HepG2 (cell line): ENCODE measurements around the gene XPOT. TPM values are rescaled to one million over a fixed set of nuclear protein-coding genes. Genes with fewer than 3 reads are reported as not detected.

ENCODE experiments used
- BRD4 ChIP-seq: sonication (generic); formaldehyde crosslinking; IDR thresholded peaks from 2 replicates; pipeline ENCODE4 v1.4.0; 2020; ENCODE audit warnings: missing genetic modification reagents
- CHD2 ChIP-seq: IDR thresholded peaks from 2 replicates; pipeline ENCODE4 v1.6.1; 2011; ENCODE audit warnings: low read depth, low read length, improper control_type of control experiment
- DZIP1 ChIP-seq: sonication (generic); formaldehyde crosslinking; IDR thresholded peaks from 2 replicates; pipeline ENCODE4 v1.5.0; 2020; ENCODE audit warnings: mild to moderate bottlenecking, missing genetic modification reagents
- E2F5 ChIP-seq: sonication (generic); formaldehyde crosslinking; conservative IDR thresholded peaks from 2 replicates; pipeline ENCODE4 v1.4.0; 2020; ENCODE audit warnings: missing genetic modification reagents
- ETV5 ChIP-seq: IDR thresholded peaks from 2 replicates; pipeline ENCODE4 v1.6.1; 2018; ENCODE audit warnings: missing biosample characterization, missing genetic modification reagents, inconsistent platforms, borderline replicate concordance
- GATAD1 ChIP-seq: IDR thresholded peaks from 2 replicates; pipeline ENCODE4 v1.6.1; 2016; ENCODE audit warnings: missing genetic modification reagents, missing compliant biosample characterization
- HNF1B ChIP-seq: sonication (generic); formaldehyde crosslinking; IDR thresholded peaks from 2 replicates; pipeline ENCODE4 v1.5.1; 2020; ENCODE audit warnings: mild to moderate bottlenecking, moderate library complexity, missing genetic modification reagents
- KAT8 ChIP-seq: IDR thresholded peaks from 2 replicates; pipeline ENCODE4 v1.6.1; 2016; ENCODE audit warnings: missing genetic modification reagents, missing compliant biosample characterization
- MED8 ChIP-seq: sonication (generic); formaldehyde crosslinking; IDR thresholded peaks from 2 replicates; pipeline ENCODE4 v1.8.1; 2023; ENCODE audit warnings: mild to moderate bottlenecking, missing genetic modification reagents; ENCODE audit not compliant: insufficient replicate concordance
- MXI1 ChIP-seq: IDR thresholded peaks from 3 replicates; pipeline ENCODE4 v1.6.1; 2012; ENCODE audit warnings: low read depth, low read length, inconsistent platforms, borderline replicate concordance
- PITX1 ChIP-seq: sonication (generic); formaldehyde crosslinking; IDR thresholded peaks from 2 replicates; pipeline ENCODE4 v1.5.1; 2020; ENCODE audit warnings: mild to moderate bottlenecking, missing genetic modification reagents
- SAP130 ChIP-seq: IDR thresholded peaks from 2 replicates; pipeline ENCODE4 v1.6.1; 2016; ENCODE audit warnings: low read depth
- SP4 ChIP-seq: sonication (generic); formaldehyde crosslinking; IDR thresholded peaks from 2 replicates; pipeline ENCODE4 v1.8.1; 2023; ENCODE audit warnings: mild to moderate bottlenecking, missing genetic modification reagents
- TAF15 ChIP-seq: fragments of 200-400 bp; formaldehyde crosslinking; IDR thresholded peaks from one replicate; pipeline ENCODE4 v1.6.1; 2018; ENCODE audit warnings: mild to moderate bottlenecking, low read depth, low read length; ENCODE audit not compliant: poor library complexity, severe bottlenecking
- ZFY ChIP-seq: sonication (generic); formaldehyde crosslinking; IDR thresholded peaks from 2 replicates; pipeline ENCODE4 v1.4.0; 2020; ENCODE audit warnings: missing genetic modification reagents
- ZNF20 ChIP-seq: sonication (generic); formaldehyde crosslinking; IDR thresholded peaks from 2 replicates; pipeline ENCODE4 v1.4.0; 2020; ENCODE audit warnings: mild to moderate bottlenecking, moderate library complexity, missing genetic modification reagents
- ZNF34 ChIP-seq: sonication (generic); formaldehyde crosslinking; IDR thresholded peaks from 2 replicates; pipeline ENCODE4 v1.4.0; 2020; ENCODE audit warnings: mild to moderate bottlenecking, missing genetic modification reagents, borderline replicate concordance
- polyA plus RNA-seq, 8 experiments: library from polyadenylated mRNA; depleted of rRNA in 3 of 8; stranded (reverse) in 7 of 8; unstranded in 1 of 8; fragments of >200 nt; fragmentation: Illumina TruSeq in 4 of 8; extraction: Trizol in 4 of 8; gene quantifications; 2 replicates each; pipeline versions ENCODE4 v1.2.1 to v1.2.3, GENCODE V29; 2011 to 2016; ENCODE audit warnings: low read depth in 4 of 8, missing spikeins in 1 of 8, mixed read lengths in 1 of 8; ENCODE audit not compliant: insufficient read depth in 1 of 8
- total RNA-seq, 5 experiments: library from RNA; depleted of rRNA; stranded (reverse); fragments of >200 nt; fragmentation: Illumina TruSeq; extraction: Trizol; gene quantifications; 2 replicates each; pipeline ENCODE4 v1.2.3, GENCODE V29; 2016; ENCODE audit warnings: low read depth in 1 of 5
- TF ChIP-seq, protein P1 (sequence below): IDR thresholded peaks from 2 replicates; pipeline ENCODE4 v1.6.1; 2016; ENCODE audit warnings: low read depth
- TF ChIP-seq, protein P2 (sequence below): sonication (generic); formaldehyde crosslinking; IDR thresholded peaks from 2 replicates; pipeline ENCODE4 v1.4.0; 2020; ENCODE audit warnings: missing genetic modification reagents, borderline replicate concordance

The XPOT gene
- total and polyA plus RNA-seq, 2 of the 13 experiments (the other 11 are each of a cell fraction or from before 2014, with no cell fraction given), result 93.8 to 102 TPM

DNA sequence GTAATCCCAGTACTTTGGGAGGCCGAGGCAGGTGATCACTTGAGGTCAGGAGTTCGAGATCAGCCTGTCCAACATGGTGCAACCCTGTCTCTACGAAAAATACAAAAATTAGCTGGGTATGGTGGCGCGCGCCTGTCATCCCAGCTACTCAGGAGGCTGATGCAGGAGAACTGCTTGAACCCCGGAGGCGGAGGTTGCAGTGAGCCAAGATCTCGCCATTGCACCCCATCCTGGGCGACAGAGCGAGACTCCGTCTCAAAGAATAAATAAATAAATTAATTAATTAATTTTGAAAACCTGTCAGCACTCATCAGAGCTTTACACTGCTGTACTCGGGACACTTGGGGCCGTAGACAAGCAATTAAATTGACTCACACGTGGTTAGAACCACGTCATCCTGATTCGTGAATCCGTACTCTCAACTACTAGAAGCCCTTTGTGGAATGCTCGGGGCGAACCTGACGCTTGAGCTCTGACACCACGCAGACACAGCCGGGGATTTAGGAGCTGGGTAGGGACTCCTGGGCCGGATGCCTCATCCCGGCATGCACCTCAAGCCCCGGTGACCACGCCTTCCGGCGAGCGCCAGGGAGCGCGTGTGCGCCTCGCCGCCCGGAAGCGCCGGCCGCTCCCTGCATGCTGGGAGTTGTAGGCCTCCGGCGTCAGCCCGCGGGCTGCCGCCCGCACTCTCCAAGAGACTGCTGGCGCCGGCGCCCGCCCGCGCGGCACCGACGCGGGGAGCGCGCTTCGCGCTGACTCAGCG lies at the start of gene XPOT (continued):
- peak; percentile 23; the same call in 1 of the 2 replicates for TF ChIP-seq E2F5 (CRISPR knock-in tag)
- TF ChIP-seq, protein P1, sequence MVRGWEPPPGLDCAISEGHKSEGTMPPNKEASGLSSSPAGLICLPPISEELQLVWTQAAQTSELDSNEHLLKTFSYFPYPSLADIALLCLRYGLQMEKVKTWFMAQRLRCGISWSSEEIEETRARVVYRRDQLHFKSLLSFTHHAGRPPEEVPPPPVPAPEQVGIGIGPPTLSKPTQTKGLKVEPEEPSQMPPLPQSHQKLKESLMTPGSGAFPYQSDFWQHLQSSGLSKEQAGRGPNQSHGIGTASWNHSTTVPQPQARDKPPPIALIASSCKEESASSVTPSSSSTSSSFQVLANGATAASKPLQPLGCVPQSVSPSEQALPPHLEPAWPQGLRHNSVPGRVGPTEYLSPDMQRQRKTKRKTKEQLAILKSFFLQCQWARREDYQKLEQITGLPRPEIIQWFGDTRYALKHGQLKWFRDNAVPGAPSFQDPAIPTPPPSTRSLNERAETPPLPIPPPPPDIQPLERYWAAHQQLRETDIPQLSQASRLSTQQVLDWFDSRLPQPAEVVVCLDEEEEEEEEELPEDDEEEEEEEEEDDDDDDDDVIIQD (CRISPR knock-in tag), result 0 out of 2 replicates have a peak, but pooled peaks have one; percentile 19
- TF ChIP-seq MED8 (CRISPR knock-in tag), result peak; percentile 12
- peak; percentile 39; the same call in 1 of the 2 replicates for TF ChIP-seq PITX1
- TF ChIP-seq ZNF20, result 0 out of 2 replicates have a peak, but pooled peaks have one; percentile 46
- peak; percentile 82 for TF ChIP-seq GATAD1 (CRISPR knock-in tag)
- TF ChIP-seq HNF1B (CRISPR knock-in tag), result peak; percentile 50; the same call in 1 of the 2 replicates
- peak; percentile 95 for TF ChIP-seq ETV5
- no peak for TF ChIP-seq DZIP1 (CRISPR knock-in tag)
- TF ChIP-seq KAT8 (CRISPR knock-in tag), result peak; percentile 67
- TF ChIP-seq ZFY (CRISPR knock-in tag), result peak; percentile 49; the same call in 1 of the 2 replicates
- TF ChIP-seq MXI1, result peak; percentile 94; the same call in 2 of the 3 replicates
- TF ChIP-seq BRD4, result 0 out of 2 replicates have a peak, but pooled peaks have one; percentile 8
- TF ChIP-seq SAP130 (CRISPR knock-in tag), result peak; percentile 86
- TF ChIP-seq CHD2, result 0 out of 2 replicates have a peak, but pooled peaks have one; percentile 30
- no peak for TF ChIP-seq ZNF34 (CRISPR knock-in tag)
- TF ChIP-seq TAF15, result peak; percentile 16
- TF ChIP-seq, protein P2, sequence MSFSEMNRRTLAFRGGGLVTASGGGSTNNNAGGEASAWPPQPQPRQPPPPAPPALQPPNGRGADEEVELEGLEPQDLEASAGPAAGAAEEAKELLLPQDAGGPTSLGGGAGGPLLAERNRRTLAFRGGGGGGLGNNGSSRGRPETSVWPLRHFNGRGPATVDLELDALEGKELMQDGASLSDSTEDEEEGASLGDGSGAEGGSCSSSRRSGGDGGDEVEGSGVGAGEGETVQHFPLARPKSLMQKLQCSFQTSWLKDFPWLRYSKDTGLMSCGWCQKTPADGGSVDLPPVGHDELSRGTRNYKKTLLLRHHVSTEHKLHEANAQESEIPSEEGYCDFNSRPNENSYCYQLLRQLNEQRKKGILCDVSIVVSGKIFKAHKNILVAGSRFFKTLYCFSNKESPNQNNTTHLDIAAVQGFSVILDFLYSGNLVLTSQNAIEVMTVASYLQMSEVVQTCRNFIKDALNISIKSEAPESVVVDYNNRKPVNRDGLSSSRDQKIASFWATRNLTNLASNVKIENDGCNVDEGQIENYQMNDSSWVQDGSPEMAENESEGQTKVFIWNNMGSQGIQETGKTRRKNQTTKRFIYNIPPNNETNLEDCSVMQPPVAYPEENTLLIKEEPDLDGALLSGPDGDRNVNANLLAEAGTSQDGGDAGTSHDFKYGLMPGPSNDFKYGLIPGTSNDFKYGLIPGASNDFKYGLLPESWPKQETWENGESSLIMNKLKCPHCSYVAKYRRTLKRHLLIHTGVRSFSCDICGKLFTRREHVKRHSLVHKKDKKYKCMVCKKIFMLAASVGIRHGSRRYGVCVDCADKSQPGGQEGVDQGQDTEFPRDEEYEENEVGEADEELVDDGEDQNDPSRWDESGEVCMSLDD (CRISPR knock-in tag), result no peak
- peak; percentile 63 for TF ChIP-seq SP4 (CRISPR knock-in tag)
